OCI-LY7 (cell line): ENCODE measurements around the gene SNX15. TPM values are rescaled to one million over a fixed set of nuclear protein-coding genes. Genes with fewer than 3 reads are reported as not detected.
"Not testable (repeated sequence)": the region's sequence is repeated elsewhere in the genome, so short reads cannot be mapped to it uniquely, and the experiment has no call there.

Experiments used
- Bru-seq: library from RNA; stranded (reverse); fragments of 400-500 nt; gene quantifications from one replicate; lab custom pipeline; 2021; lab: Mats Ljungman, UMichigan
- BruChase-seq, 2 experiments: library from RNA; stranded (reverse); fragments of 400-500 nt; gene quantifications; one replicate each; lab custom pipeline; 2021; lab: Mats Ljungman, UMichigan
- BruUV-seq: library from RNA; stranded (reverse); fragments of 400-500 nt; replicated peaks from 2 replicates; lab custom pipeline; 2021; lab: Mats Ljungman, UMichigan
- CTCF ChIA-PET: fragments of 300-600 bp; sonication (Branson Sonifier 250); formaldehyde crosslinking; loops from one replicate; lab custom pipeline; 2022; ENCODE audit warnings: antibody characterized with exemption; ENCODE audit not compliant: unreplicated experiment; lab: Charles Lee
- POLR2A ChIA-PET: fragments of 300-600 bp; sonication (Branson Sonifier 250); formaldehyde crosslinking; loops from one replicate; lab custom pipeline; 2022; ENCODE audit warnings: antibody characterized with exemption; lab: Charles Lee
- DNase-seq: peaks from one replicate; pipeline ENCODE4 v3.0.0-alpha.2; 2015; ENCODE audit warnings: low spot score
- H2AFZ ChIP-seq: fragments of 200-600 bp; sonication (generic), shearing (Covaris generic); 2 replicates; pipeline ENCODE4 v1.6.1; 2014; ENCODE audit warnings: mild to moderate bottlenecking, antibody characterized with exemption, low read length, moderate library complexity
- H3K27ac ChIP-seq: fragments of 200-600 bp; sonication (generic); 2 replicates; pipeline ENCODE4 v1.5.1; 2014; ENCODE audit warnings: mixed run types, low read depth, mild to moderate bottlenecking, moderate library complexity, low read length, inconsistent platforms; ENCODE audit not compliant: poor library complexity, severe bottlenecking
- H3K36me3 ChIP-seq: fragments of 200-600 bp; sonication (generic); 2 replicates; pipeline ENCODE4 v1.6.1; 2014; ENCODE audit warnings: mild to moderate bottlenecking, antibody characterized with exemption, low read length, moderate library complexity, mixed read lengths; ENCODE audit not compliant: insufficient read depth
- H3K4me1 ChIP-seq: fragments of 200-600 bp; sonication (generic); 2 replicates; pipeline ENCODE4 v1.5.1; 2014; ENCODE audit warnings: mild to moderate bottlenecking, low read length; ENCODE audit not compliant: insufficient read depth, poor library complexity, severe bottlenecking
- H3K4me2 ChIP-seq: fragments of 200-600 bp; sonication (generic); 2 replicates; pipeline ENCODE4 v1.6.1; 2014; ENCODE audit warnings: mild to moderate bottlenecking, low read length
- H3K4me3 ChIP-seq: fragments of 200-600 bp; sonication (generic); 2 replicates; pipeline ENCODE4 v1.5.1; 2014; ENCODE audit warnings: mild to moderate bottlenecking, low read depth, low read length; ENCODE audit not compliant: poor library complexity, severe bottlenecking
- H3K79me2 ChIP-seq: fragments of 200-600 bp; sonication (generic); 2 replicates; pipeline ENCODE4 v1.6.1; 2016; ENCODE audit warnings: low read depth, mild to moderate bottlenecking, low read length, moderate library complexity, mixed read lengths; ENCODE audit not compliant: insufficient read depth
- H3K9me2 ChIP-seq: fragments of 200-600 bp; sonication (generic); 2 replicates; pipeline ENCODE4 v1.6.1; 2016; ENCODE audit warnings: mild to moderate bottlenecking, low read length, mixed read lengths; ENCODE audit not compliant: insufficient read depth
- H3K9me3 ChIP-seq: fragments of 200-600 bp; sonication (generic); 2 replicates; pipeline ENCODE4 v1.6.1; 2014; ENCODE audit warnings: mild to moderate bottlenecking, mixed run types, low read length, mixed read lengths
- H4K20me1 ChIP-seq: fragments of 200-600 bp; sonication (generic); 2 replicates; pipeline ENCODE4 v1.6.1; 2014; ENCODE audit warnings: mild to moderate bottlenecking, antibody characterized with exemption, low read length, moderate library complexity, mixed read lengths; ENCODE audit not compliant: insufficient read depth
- EZH2phosphoT487 ChIP-seq: fragments of 200-600 bp; sonication (generic); IDR thresholded peaks from 2 replicates; pipeline ENCODE4 v1.6.1; 2018; ENCODE audit warnings: low read depth, borderline replicate concordance, mild to moderate bottlenecking, mixed run types, antibody characterized with exemption, low read length, moderate library complexity, mixed read lengths
- intact Hi-C: fragments of 100-400 bp; cut with micrococcal nuclease; formaldehyde crosslinking; loops from one replicate; pipeline ENCODE4 v1.10.0; 2022; ENCODE audit not compliant: unreplicated experiment
- long read RNA-seq: library from polyadenylated mRNA; stranded (forward); transcript quantifications from one replicate; pipeline ENCODE4 v2.0.0, GENCODE V29; 2022
- total RNA-seq, 2 experiments: library from RNA; depleted of rRNA in 1 of 2; stranded (reverse); fragments of >200 nt in 1 of 2; shearing (Covaris generic) in 1 of 2; gene quantifications; 2 replicates each; pipeline ENCODE4 v1.2.3, GENCODE V29; 2014 to 2022
- TF ChIP-seq, protein P1 (sequence below): fragments of 200-600 bp; sonication (generic); conservative IDR thresholded peaks from 2 replicates; pipeline ENCODE4 v1.5.1; 2014; ENCODE audit warnings: mild to moderate bottlenecking, antibody characterized with exemption, low read length, moderate library complexity, mixed read lengths

Gene SNX15
- total RNA-seq (2014; rRNA removed; shearing (Covaris generic)) (25.9 and 31.6 TPM in 2 replicates), total RNA-seq (2022) (28.3 and 33.6 TPM in 2 replicates), Bru-seq, nascent RNA (percentile 49 among the genes with signal in this experiment), BruChase-seq, experiment 1, labeled RNA remaining after a 6-hour chase (percentile 45 among the genes with signal in this experiment), BruChase-seq, experiment 2, labeled RNA remaining after a 2-hour chase (percentile 55 among the genes with signal in this experiment)
- long read RNA-seq, transcript SNX15-202 (8 exons, 1,939 nt) = major isoform, 88 of 92 reads
- long read RNA-seq, partial matches to known transcripts = 0 of 92 reads
- long read RNA-seq, other reads (novel, unspliced or antisense) = 0 of 92 reads

- Histone ChIP-seq H3K9me3 (no peaks in the 10 kb centered on the region), H3K4me3 (peak within 1 kb of the TSS; percentile 66), H3K9me2 (no peaks in the 10 kb centered on the region), H3K4me1 (peaks cover 18% of the 10 kb centered on the region), H2AFZ (peak within 1 kb of the TSS; percentile 59), H3K79me2 (peaks cover 8% of the 10 kb centered on the region; the same call in 1 of the 2 replicates), H3K27ac (peak within 1 kb of the TSS; percentile 75), H3K36me3 (peaks cover 6% of the 10 kb centered on the region), H3K4me2 (peak within 1 kb of the TSS; percentile 79), H4K20me1 (no peaks in the 10 kb centered on the region)
- TSS peak; percentile 73 for BruUV-seq
- ChIA-PET CTCF (interaction anchor here (0.6 kb wide), 1 partner anchor 31 kb away, joined by 3 read pairs; the partner anchor contains the start of gene NAALADL1), POLR2A (interaction anchor here (0.9 kb wide), 1 partner anchor 13 kb away, joined by 6 read pairs; the partner anchor contains the start of gene SAC3D1)
- peak; percentile 99 for DNase-seq
- TF ChIP-seq, protein P1, sequence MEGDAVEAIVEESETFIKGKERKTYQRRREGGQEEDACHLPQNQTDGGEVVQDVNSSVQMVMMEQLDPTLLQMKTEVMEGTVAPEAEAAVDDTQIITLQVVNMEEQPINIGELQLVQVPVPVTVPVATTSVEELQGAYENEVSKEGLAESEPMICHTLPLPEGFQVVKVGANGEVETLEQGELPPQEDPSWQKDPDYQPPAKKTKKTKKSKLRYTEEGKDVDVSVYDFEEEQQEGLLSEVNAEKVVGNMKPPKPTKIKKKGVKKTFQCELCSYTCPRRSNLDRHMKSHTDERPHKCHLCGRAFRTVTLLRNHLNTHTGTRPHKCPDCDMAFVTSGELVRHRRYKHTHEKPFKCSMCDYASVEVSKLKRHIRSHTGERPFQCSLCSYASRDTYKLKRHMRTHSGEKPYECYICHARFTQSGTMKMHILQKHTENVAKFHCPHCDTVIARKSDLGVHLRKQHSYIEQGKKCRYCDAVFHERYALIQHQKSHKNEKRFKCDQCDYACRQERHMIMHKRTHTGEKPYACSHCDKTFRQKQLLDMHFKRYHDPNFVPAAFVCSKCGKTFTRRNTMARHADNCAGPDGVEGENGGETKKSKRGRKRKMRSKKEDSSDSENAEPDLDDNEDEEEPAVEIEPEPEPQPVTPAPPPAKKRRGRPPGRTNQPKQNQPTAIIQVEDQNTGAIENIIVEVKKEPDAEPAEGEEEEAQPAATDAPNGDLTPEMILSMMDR = peak; percentile 57
- TF ChIP-seq EZH2phosphoT487 = no peak
- intact Hi-C loops = loop anchor here (1.0 to 5.0 kb wide), 4 partner anchors 13 to 180 kb away; partner anchors contain the start of genes ARL2, CDCA5 and ZFPL1
Observed at GRCh38 chr11:65027213-65028067, at the start of gene SNX15. Gene SNX15 (plus strand): TSS chr11:65027439. CDS start chr11:65027538, 99 bp downstream.

- CTCF ChIA-PET = not testable (repeated sequence)
Observed at GRCh38 chr11:64983339-64983738, 43.9 kb upstream of the SNX15 start.

More at GRCh38 chr11:64983339-64983738, 43.9 kb upstream of the SNX15 start:
- DNase-seq, POLR2A ChIA-PET, BruUV-seq, H3K79me2 ChIP-seq, H3K36me3 ChIP-seq, H3K9me3 ChIP-seq, H3K27ac ChIP-seq, H3K4me3 ChIP-seq, H3K4me2 ChIP-seq, H2AFZ ChIP-seq, H3K9me2 ChIP-seq, H4K20me1 ChIP-seq: not testable (repeated sequence)
- intact Hi-C loops = loop anchor here (1.0 kb wide), 1 partner anchor 36 kb away; no protein-coding TSS in a partner anchor
- H3K4me1 ChIP-seq = peaks cover 32% of the 10 kb centered on the region
